GM12872 (cell line): ENCODE results near the gene PLB1.

Source experiments
- CTCF ChIP-seq: IDR thresholded peaks from 3 replicates; pipeline ENCODE4 v1.5.1; 2011; ENCODE audit warnings: low read depth, mild to moderate bottlenecking, low read length, moderate library complexity; ENCODE audit not compliant: insufficient read depth

Gene PLB1

GRCh38 chr2:28532399-28532798, 36.5 kb downstream of the PLB1 start:
- TF ChIP-seq CTCF: no peak

- TF ChIP-seq CTCF: no peak
Observed at GRCh38 chr2:28533044-28533680, 37.3 kb downstream of the PLB1 start.

GRCh38 chr2:28534817-28535216, 39.0 kb downstream of the PLB1 start:
- TF ChIP-seq CTCF: no peak

GRCh38 chr2:28538134-28538533, 42.3 kb downstream of the PLB1 start:
- TF ChIP-seq CTCF: no peak

GRCh38 chr2:28538652-28539051, 42.8 kb downstream of the PLB1 start:
- no peak for TF ChIP-seq CTCF

- no peak for TF ChIP-seq CTCF
Observed at GRCh38 chr2:28539118-28539541, 43.3 kb downstream of the PLB1 start.

- TF ChIP-seq CTCF: no peak
Observed at GRCh38 chr2:28543316-28544035, 47.6 kb downstream of the PLB1 start.
